Measurements from ENCODE around the gene MSI1.
"Not testable (repeated sequence)": the region's sequence is repeated elsewhere in the genome, so short reads cannot be mapped to it uniquely, and the experiment has no call there.

The MSI1 gene

DNA sequence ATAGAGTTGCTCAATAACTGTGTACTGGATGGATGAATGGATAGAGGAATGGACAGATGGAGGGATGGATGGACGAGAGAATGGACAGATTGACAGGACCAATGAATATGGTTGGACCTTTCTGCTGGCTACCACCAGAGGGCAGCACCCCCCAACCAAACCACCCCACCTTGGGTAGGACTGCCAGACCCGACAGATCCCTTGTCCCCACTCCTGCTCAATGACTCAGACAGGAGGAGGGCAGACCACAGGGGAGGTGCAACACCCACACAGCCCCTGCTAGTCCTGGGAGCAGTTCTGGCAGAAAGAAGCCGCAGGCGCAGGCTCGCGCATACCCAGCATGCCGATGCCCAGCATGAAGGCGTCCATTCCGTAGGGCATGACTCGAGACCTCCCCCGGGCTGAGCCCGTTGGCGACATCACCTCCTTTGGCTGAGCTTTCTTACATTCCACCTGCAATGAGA is 12.4 kb downstream of the MSI1 start:
- Mint-ChIP-seq H3K36me3 (ENCODE audit: low read depth) (no peaks in the 10 kb centered on the region), H3K27me3 (peaks cover 55% of the 10 kb centered on the region), H3K27ac (no peak overlapping the region), H3K4me3 (no peak overlapping the region), H3K4me1 (ENCODE audit: low read depth) (peaks cover 2% of the 10 kb centered on the region), H3K9me3 (no peaks in the 10 kb centered on the region)
- intact Hi-C loops (cut with micrococcal nuclease), result loop anchor here (1.0 to 2.0 kb wide), 2 partner anchors 74 to 110 kb away; no protein-coding TSS in a partner anchor

DNA sequence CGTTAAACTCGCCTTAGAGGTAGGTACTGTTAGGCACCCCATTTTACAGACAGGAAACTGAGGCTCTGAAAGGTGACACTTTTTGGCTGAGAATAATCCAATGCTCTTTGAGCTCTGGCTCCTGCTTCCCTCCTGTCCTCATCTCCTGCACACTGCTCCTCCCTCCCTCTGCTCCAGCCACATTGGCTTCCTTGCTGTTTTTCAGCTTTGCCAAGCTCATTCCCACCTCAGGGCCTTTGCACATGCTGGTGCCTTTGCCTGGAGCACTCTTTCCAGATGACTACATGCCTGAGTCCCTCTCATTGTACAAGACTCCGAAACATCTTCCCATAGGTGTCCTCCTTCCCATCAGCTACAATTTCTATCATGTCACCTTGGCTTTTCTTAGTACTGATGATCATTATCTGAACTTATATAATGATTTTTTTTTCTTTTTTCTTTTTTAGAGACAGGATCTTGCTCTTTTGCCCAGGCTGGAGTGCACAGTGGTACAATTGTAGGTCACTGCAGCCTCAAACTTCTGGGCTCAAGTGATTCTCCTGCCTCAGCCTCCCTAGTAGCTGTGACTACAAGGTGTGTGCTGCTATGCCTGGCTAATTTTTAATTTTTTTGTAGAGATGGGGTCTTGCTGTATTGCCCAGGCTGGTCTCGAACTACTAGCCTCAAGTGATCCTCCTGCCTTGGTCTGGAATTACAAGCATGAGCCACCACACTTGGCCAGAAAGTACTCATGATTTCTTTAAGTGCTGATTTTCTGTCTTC is 15.2 kb downstream of the MSI1 start:
- no peak overlapping the region for H3K27ac Mint-ChIP-seq
- intact Hi-C loops (cut with micrococcal nuclease), result no loop called here
- H3K4me3 Mint-ChIP-seq, result no peak overlapping the region

DNA sequence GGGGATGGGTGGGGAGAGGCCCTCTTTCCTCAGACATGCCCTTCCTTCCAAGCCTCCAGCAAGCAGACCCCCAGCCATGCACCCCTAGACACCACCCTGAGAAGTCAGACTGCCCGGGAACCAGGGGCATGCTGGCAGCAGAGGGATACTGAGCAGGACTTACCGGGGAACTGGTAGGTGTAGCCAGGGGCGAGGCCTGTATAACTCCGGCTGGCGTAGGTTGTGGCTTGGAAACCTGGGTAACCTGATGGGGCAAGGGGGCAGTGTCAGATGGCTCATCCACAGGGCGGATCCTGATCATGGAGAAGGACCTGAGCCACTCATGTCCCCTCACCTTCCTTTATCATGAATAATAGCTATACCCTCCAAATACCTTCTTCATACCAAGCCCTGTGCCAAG is 15.8 kb downstream of the MSI1 start:
- H3K4me1 Mint-ChIP-seq (ENCODE audit: low read depth), result no peaks in the 10 kb centered on the region
- H3K36me3 Mint-ChIP-seq (ENCODE audit: low read depth), result no peaks in the 10 kb centered on the region
- H3K27me3 Mint-ChIP-seq, result peaks cover 41% of the 10 kb centered on the region
- H3K9me3 Mint-ChIP-seq, result no peaks in the 10 kb centered on the region
- H3K27ac Mint-ChIP-seq, result no peak overlapping the region
- intact Hi-C loops (cut with micrococcal nuclease), result no loop called here
- H3K4me3 Mint-ChIP-seq, result no peak overlapping the region

More for the DNA sequence above, 15.2 kb downstream of the MSI1 start:
- no peaks in the 10 kb centered on the region for H3K4me1 Mint-ChIP-seq (ENCODE audit: low read depth)
- H3K36me3 Mint-ChIP-seq (ENCODE audit: low read depth), result no peaks in the 10 kb centered on the region
- peaks cover 47% of the 10 kb centered on the region for H3K27me3 Mint-ChIP-seq
- no peaks in the 10 kb centered on the region for H3K9me3 Mint-ChIP-seq

DNA sequence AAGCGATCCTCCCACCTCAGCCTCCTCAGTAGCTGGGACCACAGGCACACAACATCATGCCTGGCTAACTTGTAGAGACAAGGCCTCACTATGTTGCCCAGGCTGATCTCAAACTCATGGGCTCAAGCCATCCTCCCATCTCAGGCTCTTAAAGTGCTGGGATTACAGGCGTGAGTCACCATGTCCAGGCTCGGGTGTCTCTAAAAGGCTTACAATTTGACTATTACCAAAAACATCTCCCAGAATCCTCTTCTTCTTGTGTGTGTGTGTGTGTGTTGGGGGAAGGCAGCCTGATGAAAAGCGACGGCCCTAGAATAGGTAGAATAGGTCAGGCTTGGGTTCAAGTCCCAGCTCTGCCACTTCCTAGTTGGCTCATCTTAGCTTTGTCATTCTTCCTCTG is 16.8 kb downstream of the MSI1 start:
- intact Hi-C loops (cut with micrococcal nuclease), result no loop called here
- H3K27ac Mint-ChIP-seq, result no peak overlapping the region
- peaks cover 31% of the 10 kb centered on the region for H3K27me3 Mint-ChIP-seq
- no peaks in the 10 kb centered on the region for H3K9me3 Mint-ChIP-seq
- H3K4me3 Mint-ChIP-seq, result no peak overlapping the region
- no peaks in the 10 kb centered on the region for H3K36me3 Mint-ChIP-seq (ENCODE audit: low read depth)
- no peaks in the 10 kb centered on the region for H3K4me1 Mint-ChIP-seq (ENCODE audit: low read depth)

DNA sequence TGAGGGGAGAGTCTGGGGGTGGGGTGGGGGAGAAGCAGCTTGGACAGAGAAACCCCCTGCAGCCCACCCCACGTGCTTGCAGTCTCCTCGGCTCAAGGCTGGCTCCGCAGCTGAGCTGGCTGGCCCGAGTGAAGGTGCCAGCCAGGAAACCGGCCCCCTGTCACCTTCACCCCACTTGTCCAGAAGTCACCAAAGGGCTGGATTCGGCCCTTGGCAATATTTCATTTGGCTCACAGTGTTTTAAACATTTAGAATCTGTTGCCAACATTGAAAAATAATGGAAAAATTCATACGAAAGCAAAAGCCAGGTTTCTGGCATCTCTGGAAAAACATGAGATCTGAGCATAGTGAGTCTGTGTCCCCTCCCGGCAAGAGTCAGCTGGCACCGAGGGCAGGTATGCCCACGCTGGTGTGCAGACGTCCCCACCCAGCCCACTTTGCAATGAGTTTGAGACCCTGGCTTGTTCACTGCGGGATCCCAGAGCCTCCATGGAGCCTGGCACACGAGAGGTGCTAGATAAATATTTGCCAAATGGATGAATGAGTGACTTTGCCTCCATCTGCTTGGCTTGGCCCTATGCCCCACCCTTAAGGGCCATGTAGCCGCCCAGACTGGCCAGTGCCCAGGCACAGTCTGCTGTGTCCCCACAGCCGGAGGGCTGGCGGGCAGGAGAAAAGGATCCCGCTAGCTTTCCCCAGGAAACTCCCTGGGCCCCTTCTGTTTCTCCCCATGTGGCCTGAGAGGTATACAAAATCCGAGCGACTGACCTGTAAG is 18.2 kb downstream of the MSI1 start:
- Mint-ChIP-seq H3K27me3 (peaks cover 23% of the 10 kb centered on the region), H3K36me3 (ENCODE audit: low read depth) (no peaks in the 10 kb centered on the region), H3K4me3 (no peak overlapping the region), H3K27ac (no peak overlapping the region), H3K4me1 (ENCODE audit: low read depth) (no peaks in the 10 kb centered on the region), H3K9me3 (no peaks in the 10 kb centered on the region)
- intact Hi-C loops (cut with micrococcal nuclease), result no loop called here

DNA sequence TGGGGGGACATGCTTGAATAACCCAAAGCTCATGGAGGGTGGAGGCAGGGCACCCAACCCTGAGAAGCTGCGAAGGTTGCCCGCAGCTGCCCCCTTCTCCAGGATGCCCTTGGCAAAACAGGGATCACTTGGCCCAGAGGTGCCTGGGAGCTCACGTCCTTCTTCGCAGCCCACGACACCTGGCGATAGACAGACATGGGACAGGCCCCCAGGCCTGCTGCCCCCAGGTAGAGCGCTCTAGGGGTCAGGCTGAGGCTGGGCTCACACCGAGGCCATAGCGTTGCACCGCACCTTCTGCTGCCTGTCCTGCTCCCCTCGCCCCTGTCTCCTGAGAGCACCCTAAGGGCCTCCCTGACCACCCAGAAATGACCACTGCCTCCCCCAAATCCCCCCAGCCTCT is 21.2 kb downstream of the MSI1 start:
- H3K9me3 Mint-ChIP-seq, result no peaks in the 10 kb centered on the region
- peaks cover 20% of the 10 kb centered on the region for H3K27me3 Mint-ChIP-seq
- intact Hi-C loops (cut with micrococcal nuclease), result no loop called here
- H3K4me1 Mint-ChIP-seq (ENCODE audit: low read depth), result no peaks in the 10 kb centered on the region
- no peaks in the 10 kb centered on the region for H3K36me3 Mint-ChIP-seq (ENCODE audit: low read depth)
- no peak overlapping the region for H3K4me3 Mint-ChIP-seq
- no peak overlapping the region for H3K27ac Mint-ChIP-seq

DNA sequence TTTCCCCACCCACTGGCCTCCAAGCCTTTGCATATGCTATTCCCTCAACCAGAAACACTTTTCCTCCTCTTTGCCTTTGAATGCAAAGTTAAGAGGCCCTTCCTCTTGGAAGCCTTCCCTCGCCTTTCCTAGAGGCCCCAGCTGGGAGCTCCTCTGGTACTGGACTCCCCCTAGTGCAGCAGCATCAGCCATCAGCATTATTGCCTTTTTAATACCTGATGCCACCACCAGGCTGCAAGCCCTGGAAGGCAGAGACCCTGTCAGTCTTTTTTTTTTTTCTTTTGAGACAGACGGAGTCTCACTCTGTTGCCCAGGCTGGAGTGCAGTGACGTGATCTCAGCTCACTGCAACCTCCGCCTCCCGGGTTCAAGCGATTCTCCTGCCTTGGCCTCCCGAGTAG is 22.3 kb downstream of the MSI1 start:
- no peaks in the 10 kb centered on the region for H3K4me1 Mint-ChIP-seq (ENCODE audit: low read depth)
- H3K9me3 Mint-ChIP-seq, result no peaks in the 10 kb centered on the region
- intact Hi-C loops (cut with micrococcal nuclease), result no loop called here
- no peaks in the 10 kb centered on the region for H3K36me3 Mint-ChIP-seq (ENCODE audit: low read depth)
- H3K27ac Mint-ChIP-seq, result no peak overlapping the region
- H3K27me3 Mint-ChIP-seq, result peaks cover 18% of the 10 kb centered on the region
- H3K4me3 Mint-ChIP-seq, result no peak overlapping the region

DNA sequence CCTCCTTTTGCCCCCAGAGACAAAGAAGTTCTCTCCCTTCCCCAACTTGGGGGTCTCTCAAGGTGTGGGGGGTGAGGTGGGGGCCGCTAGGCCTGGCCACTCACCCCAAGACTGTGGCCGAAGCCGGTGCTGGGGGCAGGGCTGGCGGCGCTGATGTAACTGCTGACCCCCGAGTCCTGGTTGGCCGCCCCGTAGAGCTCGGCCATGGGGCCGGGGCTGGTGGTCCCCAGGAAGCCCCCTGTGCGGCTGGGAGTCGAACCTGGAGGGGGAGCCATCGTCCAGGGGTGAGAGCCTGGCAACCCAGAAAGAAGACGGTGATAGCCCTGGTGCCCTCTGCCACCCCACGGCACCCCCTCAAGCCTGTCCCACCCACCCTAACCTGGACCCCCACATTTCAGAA is 22.9 kb downstream of the MSI1 start:
- Mint-ChIP-seq H3K36me3 (ENCODE audit: low read depth) (no peaks in the 10 kb centered on the region), H3K9me3 (no peaks in the 10 kb centered on the region), H3K27me3 (peaks cover 13% of the 10 kb centered on the region), H3K4me3 (no peak overlapping the region), H3K27ac (no peak overlapping the region), H3K4me1 (ENCODE audit: low read depth) (no peaks in the 10 kb centered on the region)
- intact Hi-C loops (cut with micrococcal nuclease), result no loop called here

DNA sequence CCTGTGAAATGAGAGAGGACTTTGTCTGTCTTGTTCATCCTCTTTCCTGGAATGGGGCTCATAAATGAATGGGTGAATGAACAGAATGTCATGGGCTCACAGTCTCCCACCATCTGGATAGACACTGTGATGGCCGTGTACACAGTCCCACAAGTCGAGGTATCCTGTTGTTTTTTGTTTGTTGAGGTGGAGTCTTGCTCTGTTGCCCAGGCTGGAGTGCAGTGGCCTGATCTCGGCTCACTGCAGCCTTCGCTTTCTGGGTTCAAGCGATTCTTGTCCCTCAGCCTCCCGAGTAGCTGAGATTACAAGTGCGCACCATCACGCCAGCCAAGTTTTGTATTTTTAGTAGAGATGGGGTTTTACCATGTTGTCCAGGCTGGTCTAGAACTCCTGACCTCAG is 25.3 kb downstream of the MSI1 start:
- Mint-ChIP-seq H3K27me3 (peaks cover 3% of the 10 kb centered on the region), H3K4me1 (ENCODE audit: low read depth) (no peaks in the 10 kb centered on the region), H3K36me3 (ENCODE audit: low read depth) (no peaks in the 10 kb centered on the region), H3K9me3 (peaks cover 4% of the 10 kb centered on the region), H3K4me3 (no peak overlapping the region), H3K27ac (no peak overlapping the region)
- intact Hi-C loops (cut with micrococcal nuclease), result no loop called here

DNA sequence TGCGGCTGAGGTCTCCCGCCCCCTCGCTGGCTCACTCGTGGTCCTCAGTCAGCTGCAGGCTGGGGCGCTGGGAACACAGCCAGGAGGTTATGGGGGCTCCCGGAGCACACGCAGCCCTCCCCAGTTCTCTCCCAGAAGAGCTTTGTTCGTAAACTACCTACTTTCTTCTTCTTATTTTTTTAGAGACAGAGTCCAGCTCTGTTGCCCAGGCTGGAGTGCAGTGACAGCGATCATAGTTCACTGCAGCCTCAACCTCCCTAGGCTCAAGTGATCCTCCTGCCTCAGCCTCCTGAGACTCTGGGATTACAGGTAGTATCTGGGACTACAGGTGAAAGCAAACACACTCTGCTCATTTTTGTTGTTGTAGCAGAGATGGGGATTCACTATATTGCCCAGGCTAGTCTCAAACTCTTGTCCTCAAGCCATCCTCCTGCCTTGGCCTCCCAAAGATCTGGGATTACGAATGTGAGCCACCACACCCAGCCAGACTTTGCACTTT is 25.9 kb downstream of the MSI1 start:
- Mint-ChIP-seq H3K4me1 (ENCODE audit: low read depth) (no peaks in the 10 kb centered on the region), H3K27me3 (peaks cover 5% of the 10 kb centered on the region), H3K4me3 (no peak overlapping the region), H3K27ac (no peak overlapping the region), H3K36me3 (ENCODE audit: low read depth) (no peaks in the 10 kb centered on the region), H3K9me3 (peaks cover 10% of the 10 kb centered on the region)
- intact Hi-C loops (cut with micrococcal nuclease), result no loop called here

DNA sequence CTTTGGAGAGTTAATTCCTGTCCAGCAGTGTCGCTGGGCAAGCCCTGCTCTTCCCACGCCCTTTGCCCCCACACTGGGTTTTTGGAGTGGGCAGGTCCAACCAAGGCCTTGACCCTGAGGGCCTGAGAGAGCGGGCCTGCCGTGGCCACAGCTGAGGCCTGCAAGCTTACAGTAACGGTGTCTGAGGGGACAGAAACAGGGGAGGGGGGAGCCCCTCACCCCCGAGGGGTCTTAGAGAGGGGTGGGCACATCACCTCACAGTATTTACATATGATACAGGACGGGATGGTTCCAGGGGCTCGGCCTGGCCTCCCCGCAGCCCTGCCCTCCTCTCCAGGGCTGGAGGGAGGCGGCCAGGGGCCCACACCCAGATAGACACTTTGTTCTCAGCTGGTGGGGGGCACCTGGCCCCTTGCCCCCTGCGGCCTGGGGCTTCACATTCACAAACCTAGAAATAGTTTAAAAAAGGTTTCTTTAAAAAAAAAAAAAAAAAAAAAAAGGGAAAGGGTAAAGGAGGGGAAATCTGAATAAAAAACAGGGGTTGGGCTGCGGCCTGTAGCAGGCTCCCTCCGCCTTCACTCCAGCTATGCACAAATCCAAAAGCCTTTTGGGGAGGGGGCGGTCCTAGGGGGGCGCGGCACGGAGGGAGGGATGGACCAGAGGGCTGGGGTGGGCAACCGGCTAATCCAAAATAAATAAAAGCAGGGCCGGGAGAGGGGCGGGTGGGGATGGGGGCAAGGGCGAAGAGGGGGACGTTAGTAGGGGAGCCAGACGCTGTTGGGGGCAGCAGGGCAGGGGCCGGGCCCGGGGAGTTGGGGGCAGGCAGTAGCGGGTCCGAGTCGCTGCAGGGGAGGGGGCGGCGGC is 26.6 kb downstream of the MSI1 start:
- no peaks in the 10 kb centered on the region for H3K36me3 Mint-ChIP-seq (ENCODE audit: low read depth)
- peaks cover 17% of the 10 kb centered on the region for H3K9me3 Mint-ChIP-seq
- H3K4me1 Mint-ChIP-seq (ENCODE audit: low read depth), result no peaks in the 10 kb centered on the region
- H3K27me3 Mint-ChIP-seq, result peaks cover 10% of the 10 kb centered on the region
- intact Hi-C loops (cut with micrococcal nuclease), result no loop called here
- H3K4me3 Mint-ChIP-seq, result no peak overlapping the region
- no peak overlapping the region for H3K27ac Mint-ChIP-seq

DNA sequence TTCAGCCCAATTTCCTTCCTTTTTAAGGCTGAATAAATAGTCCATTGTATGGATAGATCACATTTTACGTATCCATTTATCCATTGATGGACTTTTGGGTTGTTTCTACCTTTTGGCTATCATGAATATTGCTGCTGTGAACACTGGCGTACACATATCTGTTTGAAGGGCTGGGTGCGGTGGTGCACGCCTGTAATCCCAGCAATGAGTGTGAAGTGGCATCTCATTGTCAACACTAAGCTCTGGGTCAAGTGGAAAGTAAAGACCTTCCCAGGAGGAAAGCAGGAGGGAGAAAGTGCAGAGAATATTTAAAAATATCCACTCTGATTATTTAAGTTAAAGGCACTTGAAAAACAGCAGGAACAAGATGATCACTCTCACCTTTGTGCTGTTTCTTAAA is 29.7 kb downstream of the MSI1 start:
- H3K9me3 Mint-ChIP-seq, result peaks cover 36% of the 10 kb centered on the region
- no peaks in the 10 kb centered on the region for H3K36me3 Mint-ChIP-seq (ENCODE audit: low read depth)
- no peak overlapping the region for H3K4me3 Mint-ChIP-seq
- no peaks in the 10 kb centered on the region for H3K4me1 Mint-ChIP-seq (ENCODE audit: low read depth)
- H3K27ac Mint-ChIP-seq, result no peak overlapping the region
- peaks cover 10% of the 10 kb centered on the region for H3K27me3 Mint-ChIP-seq
- intact Hi-C loops (cut with micrococcal nuclease), result no loop called here

DNA sequence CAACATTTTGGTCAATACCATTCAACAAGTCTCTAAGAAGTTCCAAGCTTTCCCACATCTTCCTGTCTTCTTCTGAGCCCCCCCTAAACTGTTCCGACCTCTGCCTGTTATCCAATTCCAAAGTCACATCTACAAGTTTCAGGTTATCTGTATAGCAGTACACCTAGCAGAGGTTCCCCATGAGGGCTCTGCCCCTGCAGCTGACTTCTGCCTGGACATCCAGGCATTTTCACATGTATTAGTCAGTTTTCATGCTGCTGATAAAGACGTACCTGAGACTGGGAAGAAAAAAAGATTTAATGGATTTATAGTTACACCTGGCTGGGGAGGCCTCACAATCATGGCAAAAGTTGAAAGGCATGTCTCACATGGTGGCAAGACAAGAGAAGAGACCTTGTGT is 31.2 kb downstream of the MSI1 start:
- Mint-ChIP-seq H3K4me1 (ENCODE audit: low read depth) (no peaks in the 10 kb centered on the region), H3K36me3 (ENCODE audit: low read depth) (no peaks in the 10 kb centered on the region), H3K27me3 (peaks cover 9% of the 10 kb centered on the region), H3K27ac (no peak overlapping the region), H3K9me3 (peaks cover 36% of the 10 kb centered on the region), H3K4me3 (no peak overlapping the region)
- intact Hi-C loops (cut with micrococcal nuclease), result no loop called here

DNA sequence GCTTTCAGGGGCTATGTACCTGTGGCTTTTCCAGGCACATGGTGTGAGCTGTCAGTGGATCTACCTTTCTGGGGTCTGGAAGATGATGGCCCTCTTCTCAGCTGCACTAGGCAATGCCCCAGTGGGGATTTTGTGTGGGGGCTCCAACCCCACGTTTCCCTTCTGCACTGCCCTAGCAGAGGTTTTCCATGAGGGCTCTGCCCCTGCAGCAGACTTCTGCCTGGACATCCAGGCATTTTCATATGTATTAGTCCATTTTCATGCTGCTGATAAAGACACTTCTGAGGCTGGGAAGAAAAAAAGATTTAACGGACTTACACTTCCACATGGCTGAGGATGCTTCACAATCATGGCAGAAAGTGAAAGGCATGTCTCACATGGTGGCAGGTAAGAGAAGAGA is 32.6 kb downstream of the MSI1 start:
- H3K4me3 Mint-ChIP-seq; H3K27ac Mint-ChIP-seq; H3K4me1 Mint-ChIP-seq (ENCODE audit: low read depth); intact Hi-C loops (cut with micrococcal nuclease); H3K36me3 Mint-ChIP-seq (ENCODE audit: low read depth): not testable (repeated sequence)
- Mint-ChIP-seq H3K27me3 (peaks cover 12% of the 10 kb centered on the region), H3K9me3 (peaks cover 36% of the 10 kb centered on the region)

Data from dendritic cell treated with granulocyte-macrophage colony-stimulating factor and Interleukin-4, amounts not matched to agents 40 ng/mL and 50 ng/mL, for 4 days (primary cell).